Calu3 (cell line): ENCODE data around the gene KAZN. TPM values are rescaled to one million over a fixed set of nuclear protein-coding genes. Genes with fewer than 3 reads are reported as not detected.

ENCODE experiments used
- BruUV-seq: library from RNA; stranded (reverse); fragments of 400-500 nt; replicated peaks from 2 replicates; lab custom pipeline; 2021; lab: Mats Ljungman, UMichigan
- CTCF ChIA-PET: fragments of 300-600 bp; sonication (Branson Sonifier 250); formaldehyde crosslinking; loops from one replicate; lab custom pipeline; 2022; ENCODE audit warnings: antibody characterized with exemption; lab: Charles Lee
- DNase-seq: peaks from one replicate; pipeline ENCODE4 v3.0.0; 2022
- H3K27ac Mint-ChIP-seq: one replicate; pipeline ENCODE4 v1.8.0; 2022; ENCODE audit warnings: mixed read lengths; ENCODE audit not compliant: unreplicated experiment
- H3K27me3 Mint-ChIP-seq: one replicate; pipeline ENCODE4 v1.8.0; 2022; ENCODE audit warnings: mixed read lengths; ENCODE audit not compliant: unreplicated experiment
- H3K36me3 Mint-ChIP-seq: one replicate; pipeline ENCODE4 v1.8.0; 2022; ENCODE audit warnings: mild to moderate bottlenecking, moderate library complexity, mixed read lengths; ENCODE audit not compliant: insufficient read depth, unreplicated experiment
- H3K4me1 Mint-ChIP-seq: one replicate; pipeline ENCODE4 v1.8.0; 2022; ENCODE audit warnings: mild to moderate bottlenecking, low read depth, mixed read lengths; ENCODE audit not compliant: unreplicated experiment
- H3K4me3 Mint-ChIP-seq: one replicate; pipeline ENCODE4 v1.8.0; 2022; ENCODE audit warnings: mild to moderate bottlenecking, low read depth, moderate library complexity, mixed read lengths; ENCODE audit not compliant: unreplicated experiment
- H3K9me3 Mint-ChIP-seq: one replicate; pipeline ENCODE4 v1.8.0; 2022; ENCODE audit warnings: low read depth, mixed read lengths; ENCODE audit not compliant: unreplicated experiment
- CTCF ChIP-seq: fragments of 200-600 bp; IDR thresholded peaks from one replicate; pipeline ENCODE4 v1.8.0; 2022; ENCODE audit warnings: antibody characterized with exemption; ENCODE audit not compliant: unreplicated experiment
- intact Hi-C: fragments of 100-400 bp; cut with micrococcal nuclease; formaldehyde crosslinking; loops from one replicate; pipeline ENCODE4 v1.10.0; 2022; ENCODE audit not compliant: unreplicated experiment
- total RNA-seq: library from RNA; stranded (reverse); gene quantifications from 2 replicates; pipeline ENCODE4 v1.2.3, GENCODE V29; 2022

KAZN gene
- total RNA-seq, 1 experiment from 2014 or later = 3.6 TPM

DNA sequence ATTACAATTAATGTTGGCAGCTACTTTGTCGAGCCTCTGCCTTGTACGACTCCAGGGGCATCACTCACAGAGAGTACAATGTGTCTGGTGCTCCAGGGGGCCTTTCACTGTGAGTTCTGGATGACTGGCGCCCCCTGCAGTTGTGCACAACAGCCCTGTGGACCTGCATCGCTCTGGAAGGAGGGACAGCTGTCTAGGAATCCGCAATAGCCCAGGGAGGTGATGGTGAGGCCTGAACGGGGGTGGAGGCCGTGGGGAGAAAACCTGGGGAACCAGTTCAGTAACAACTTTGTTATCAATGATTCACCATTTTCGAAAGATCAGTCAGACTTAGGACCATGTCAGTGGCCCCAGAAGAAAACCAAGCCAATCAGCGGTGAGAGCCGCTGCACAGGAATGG is 189.1 kb downstream of the KAZN start:
- H3K27me3 Mint-ChIP-seq = peaks cover 12% of the 10 kb centered on the region
- H3K9me3 Mint-ChIP-seq = peaks cover 2% of the 10 kb centered on the region
- H3K27ac Mint-ChIP-seq = no peak overlapping the region
- intact Hi-C loops = loop anchor here (2.0 kb wide), 1 partner anchor 55 kb away; no protein-coding TSS in a partner anchor
- CTCF ChIA-PET = interaction anchor here (0.6 kb wide), 1 partner anchor 772 kb away, joined by 4 read pairs; no protein-coding TSS in a partner anchor
- peak; percentile 55 for DNase-seq
- no peak overlapping the region for H3K4me3 Mint-ChIP-seq
- BruUV-seq = no TSS peak
- H3K4me1 Mint-ChIP-seq = peaks cover 17% of the 10 kb centered on the region
- no peak for TF ChIP-seq CTCF
- H3K36me3 Mint-ChIP-seq = no peaks in the 10 kb centered on the region

GRCh38 chr1:14788080-14788479 is 189.6 kb downstream of the KAZN start:
- no peak overlapping the region for H3K4me3 Mint-ChIP-seq
- no TSS peak for BruUV-seq
- peaks cover 12% of the 10 kb centered on the region for H3K27me3 Mint-ChIP-seq
- peaks cover 17% of the 10 kb centered on the region for H3K4me1 Mint-ChIP-seq
- TF ChIP-seq CTCF = no peak
- H3K9me3 Mint-ChIP-seq = peaks cover 2% of the 10 kb centered on the region
- no peaks in the 10 kb centered on the region for H3K36me3 Mint-ChIP-seq
- CTCF ChIA-PET = interaction anchor here (0.6 kb wide), 1 partner anchor 773 kb away, joined by 4 read pairs; no protein-coding TSS in a partner anchor
- no peak overlapping the region for H3K27ac Mint-ChIP-seq
- DNase-seq = no peak
- intact Hi-C loops = no loop called here

DNA sequence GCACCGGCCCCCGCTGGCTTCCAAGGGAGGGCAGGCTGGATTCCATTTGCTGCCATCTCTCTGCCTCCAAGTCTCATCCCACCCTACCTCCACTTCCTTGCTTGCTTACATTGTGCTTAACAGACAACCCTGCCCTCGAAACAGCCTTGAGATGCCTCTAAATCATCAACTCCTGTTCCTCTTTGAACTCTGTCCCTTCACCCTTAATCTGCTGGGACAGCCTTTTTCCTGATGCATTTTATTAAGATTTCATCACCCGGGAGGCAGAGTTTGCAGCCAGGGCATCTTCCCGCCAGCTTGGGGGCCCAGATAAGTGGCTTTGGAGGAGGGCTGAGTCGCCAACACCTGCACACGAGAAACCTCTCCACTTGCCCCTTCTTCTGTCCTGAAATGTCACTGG is 192.5 kb downstream of the KAZN start:
- Mint-ChIP-seq H3K4me3 (no peak overlapping the region), H3K4me1 (peaks cover 15% of the 10 kb centered on the region), H3K27me3 (peaks cover 23% of the 10 kb centered on the region), H3K9me3 (no peaks in the 10 kb centered on the region), H3K27ac (no peak overlapping the region), H3K36me3 (no peaks in the 10 kb centered on the region)
- CTCF ChIA-PET = no interaction called here
- BruUV-seq = no TSS peak
- intact Hi-C loops = no loop called here
- no peak for DNase-seq
- TF ChIP-seq CTCF = no peak

GRCh38 chr1:14791654-14792053 is 193.2 kb downstream of the KAZN start:
- no TSS peak for BruUV-seq
- no peak for TF ChIP-seq CTCF
- peaks cover 9% of the 10 kb centered on the region for H3K4me1 Mint-ChIP-seq
- H3K27me3 Mint-ChIP-seq = peaks cover 30% of the 10 kb centered on the region
- no peak overlapping the region for H3K27ac Mint-ChIP-seq
- no peak overlapping the region for H3K4me3 Mint-ChIP-seq
- no peaks in the 10 kb centered on the region for H3K36me3 Mint-ChIP-seq
- no peaks in the 10 kb centered on the region for H3K9me3 Mint-ChIP-seq
- CTCF ChIA-PET = no interaction called here
- no peak for DNase-seq
- intact Hi-C loops = no loop called here
